Neural progenitor cell (in vitro differentiated cells): ENCODE results near the gene RXRA. TPM values are rescaled to one million over a fixed set of nuclear protein-coding genes. Genes with fewer than 3 reads are reported as not detected.

Experiments
- DNase-seq: peaks from one replicate; pipeline ENCODE4 v3.0.0-alpha.2; 2016; ENCODE audit warnings: low spot score
- H2AFZ ChIP-seq: fragments of 200-600 bp; sonication (generic); replicated peaks from 2 replicates; pipeline ENCODE4 v1.6.1; 2016; ENCODE audit warnings: antibody characterized with exemption
- H3F3A ChIP-seq: fragments of 200-600 bp; sonication (generic); 2 replicates; pipeline ENCODE4 v1.6.1; 2016; ENCODE audit warnings: antibody characterized with exemption, low read depth
- H3K27ac ChIP-seq: fragments of 200-600 bp; sonication (generic); 2 replicates; pipeline ENCODE4 v1.5.1; 2016; ENCODE audit warnings: mild to moderate bottlenecking
- H3K27me3 ChIP-seq: fragments of 200-600 bp; sonication (generic); 2 replicates; pipeline ENCODE4 v1.6.1; 2016; ENCODE audit warnings: mild to moderate bottlenecking, moderate library complexity
- H3K36me3 ChIP-seq: fragments of 200-600 bp; sonication (generic); 2 replicates; pipeline ENCODE4 v1.5.1; 2016
- H3K4me1 ChIP-seq: fragments of 200-600 bp; sonication (generic); 2 replicates; pipeline ENCODE4 v1.6.1; 2016; ENCODE audit warnings: mixed run types
- H3K4me2 ChIP-seq: fragments of 200-600 bp; sonication (generic); 2 replicates; pipeline ENCODE4 v1.6.1; 2016
- H3K4me3 ChIP-seq: fragments of 200-600 bp; sonication (generic); 2 replicates; pipeline ENCODE4 v1.5.1; 2016
- H3K79me2 ChIP-seq: fragments of 200-600 bp; sonication (generic); 2 replicates; pipeline ENCODE4 v1.6.1; 2016; ENCODE audit warnings: low read depth
- H3K9ac ChIP-seq: fragments of 200-600 bp; sonication (generic); 2 replicates; pipeline ENCODE4 v1.6.1; 2016
- H3K9me3 ChIP-seq: fragments of 200-600 bp; sonication (generic); 2 replicates; pipeline ENCODE4 v1.5.1; 2016; ENCODE audit warnings: low read depth
- H4K20me1 ChIP-seq: fragments of 200-600 bp; sonication (generic); 2 replicates; pipeline ENCODE4 v1.6.1; 2016; ENCODE audit warnings: low read depth
- H3K27ac Mint-ChIP-seq: 3 replicates; pipeline ENCODE4 v1.8.0; 2021; ENCODE audit warnings: mixed read lengths
- H3K27me3 Mint-ChIP-seq: 2 replicates; pipeline ENCODE4 v1.8.0; 2022; ENCODE audit warnings: low read depth, mild to moderate bottlenecking, inconsistent platforms, moderate library complexity, mixed read lengths; ENCODE audit not compliant: insufficient read depth
- H3K36me3 Mint-ChIP-seq: 3 replicates; pipeline ENCODE4 v1.8.0; 2021; ENCODE audit warnings: mixed read lengths
- H3K4me1 Mint-ChIP-seq: 3 replicates; pipeline ENCODE4 v1.8.0; 2021; ENCODE audit warnings: mixed read lengths
- H3K4me3 Mint-ChIP-seq: 3 replicates; pipeline ENCODE4 v1.8.0; 2021; ENCODE audit warnings: mild to moderate bottlenecking, moderate library complexity, mixed read lengths
- H3K9me3 Mint-ChIP-seq: 3 replicates; pipeline ENCODE4 v1.8.0; 2020; ENCODE audit warnings: mixed read lengths
- CTCF ChIP-seq: fragments of 200-600 bp; sonication (generic); IDR thresholded peaks from 2 replicates; pipeline ENCODE4 v1.5.1; 2017; ENCODE audit warnings: antibody characterized with exemption, mild to moderate bottlenecking
- EZH2 ChIP-seq: fragments of 200-600 bp; sonication (generic); IDR thresholded peaks from 2 replicates; pipeline ENCODE4 v1.6.1; 2017; ENCODE audit warnings: antibody characterized with exemption, mild to moderate bottlenecking, moderate library complexity
- EZH2phosphoT487 ChIP-seq: fragments of 200-600 bp; sonication (generic); IDR thresholded peaks from 2 replicates; pipeline ENCODE4 v1.6.1; 2017; ENCODE audit warnings: antibody characterized with exemption
- total RNA-seq: library from RNA; depleted of rRNA; stranded (reverse); fragments of >200 nt; gene quantifications from 2 replicates; pipeline ENCODE4 v1.2.3, GENCODE V29; 2015; ENCODE audit warnings: low replicate concordance

RXRA gene
- total RNA-seq, 1 donor from 2014 or later: 11.6 TPM

GRCh38 chr9:134284273-134284672, 42.0 kb upstream of the RXRA start:
- Histone ChIP-seq H3K79me2 (no peaks in the 10 kb centered on the region), H3F3A (no peaks in the 10 kb centered on the region), H3K4me2 (no peak overlapping the region), H3K9me3 (no peaks in the 10 kb centered on the region), H3K36me3 (no peaks in the 10 kb centered on the region), H3K9ac (no peak overlapping the region), H3K4me3 (no peak overlapping the region), H2AFZ (no peak overlapping the region), H4K20me1 (no peaks in the 10 kb centered on the region), H3K4me1 (peaks cover 9% of the 10 kb centered on the region), H3K27ac (no peak overlapping the region), H3K27me3 (no peaks in the 10 kb centered on the region)
- H3K36me3 Mint-ChIP-seq: no peaks in the 10 kb centered on the region
- H3K9me3 Mint-ChIP-seq: peaks cover 2% of the 10 kb centered on the region
- TF ChIP-seq CTCF (no peak), EZH2phosphoT487 (no peak), EZH2 (no peak)
- H3K4me3 Mint-ChIP-seq: no peak overlapping the region
- H3K27ac Mint-ChIP-seq: no peak overlapping the region
- DNase-seq: no peak
- H3K4me1 Mint-ChIP-seq: peaks cover 15% of the 10 kb centered on the region
- peaks cover 3% of the 10 kb centered on the region for H3K27me3 Mint-ChIP-seq

DNA sequence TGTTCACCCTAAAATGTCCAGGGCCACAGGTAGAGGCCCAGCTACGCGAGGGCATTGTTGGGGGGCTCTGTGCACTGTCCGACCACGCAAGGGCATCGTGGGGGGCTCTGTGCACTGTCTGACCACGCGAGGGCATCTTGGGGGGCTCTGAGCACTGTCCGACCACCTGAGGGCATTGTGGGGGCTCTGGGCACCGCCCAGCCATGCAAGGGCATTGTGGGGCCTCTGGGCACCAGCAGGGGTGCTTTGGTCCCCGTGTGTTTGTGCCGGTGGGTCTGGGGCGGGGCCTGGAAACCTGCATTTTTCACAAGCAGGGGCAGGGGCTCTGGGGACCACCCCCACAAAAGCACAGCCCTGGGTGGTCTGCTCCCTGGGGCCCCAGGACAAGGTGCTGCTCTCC, 41.5 kb upstream of the RXRA start:
- H3F3A ChIP-seq: no peaks in the 10 kb centered on the region
- H3K9ac ChIP-seq: no peak overlapping the region
- DNase-seq: no peak
- H3K4me3 ChIP-seq: no peak overlapping the region
- no peak overlapping the region for H3K27ac ChIP-seq
- Mint-ChIP-seq H3K27ac (no peak overlapping the region), H3K36me3 (no peaks in the 10 kb centered on the region), H3K9me3 (peaks cover 2% of the 10 kb centered on the region), H3K4me1 (peaks cover 15% of the 10 kb centered on the region), H3K27me3 (peaks cover 3% of the 10 kb centered on the region), H3K4me3 (no peak overlapping the region)
- H3K36me3 ChIP-seq: no peaks in the 10 kb centered on the region
- no peaks in the 10 kb centered on the region for H3K9me3 ChIP-seq
- no peak overlapping the region for H2AFZ ChIP-seq
- peaks cover 9% of the 10 kb centered on the region for H3K4me1 ChIP-seq
- H3K27me3 ChIP-seq: no peaks in the 10 kb centered on the region
- no peaks in the 10 kb centered on the region for H4K20me1 ChIP-seq
- H3K4me2 ChIP-seq: no peak overlapping the region
- TF ChIP-seq EZH2 (no peak), EZH2phosphoT487 (no peak), CTCF (no peak)
- H3K79me2 ChIP-seq: no peaks in the 10 kb centered on the region

GRCh38 chr9:134285215-134285845, 40.9 kb upstream of the RXRA start:
- Histone ChIP-seq H2AFZ (no peak overlapping the region), H3F3A (no peaks in the 10 kb centered on the region), H3K9me3 (no peaks in the 10 kb centered on the region), H3K9ac (no peak overlapping the region), H3K4me3 (no peak overlapping the region), H4K20me1 (no peaks in the 10 kb centered on the region), H3K79me2 (no peaks in the 10 kb centered on the region), H3K27ac (no peak overlapping the region), H3K4me2 (no peak overlapping the region), H3K27me3 (no peaks in the 10 kb centered on the region), H3K4me1 (peaks cover 9% of the 10 kb centered on the region), H3K36me3 (no peaks in the 10 kb centered on the region)
- Mint-ChIP-seq H3K27me3 (peaks cover 3% of the 10 kb centered on the region), H3K9me3 (peaks cover 2% of the 10 kb centered on the region), H3K27ac (peak overlapping the region; percentile 64), H3K4me3 (peak overlapping the region; percentile 16), H3K4me1 (peaks cover 15% of the 10 kb centered on the region), H3K36me3 (no peaks in the 10 kb centered on the region)
- DNase-seq: no peak
- no peak for TF ChIP-seq CTCF
- TF ChIP-seq EZH2: no peak
- TF ChIP-seq EZH2phosphoT487: no peak
